Mesenchymal stem cell (in vitro differentiated cells and primary cell): ENCODE data around the gene ANKRD6.

ENCODE experiments used
- DNase-seq: peaks from one replicate; pipeline ENCODE4 v3.0.0-alpha.2; 2013
- H2AFZ ChIP-seq: one replicate; pipeline ENCODE4 v1.6.1; 2013; ENCODE audit warnings: low read depth, mild to moderate bottlenecking, control low read depth, inconsistent platforms, low read length, moderate library complexity
- H2AK5ac ChIP-seq: 2 replicates; pipeline ENCODE4 v1.6.1; 2013; ENCODE audit warnings: low read length, moderate library complexity, mild to moderate bottlenecking, inconsistent platforms; ENCODE audit not compliant: severe bottlenecking
- H2BK120ac ChIP-seq: one replicate; pipeline ENCODE4 v1.6.1; 2013; ENCODE audit warnings: low read depth, mild to moderate bottlenecking, inconsistent platforms, low read length, moderate library complexity
- H2BK12ac ChIP-seq, 2 experiments: one replicate each; pipeline ENCODE4 v1.6.1; 2013; ENCODE audit warnings: inconsistent platforms in 2 of 2, low read length in 2 of 2, mild to moderate bottlenecking in 2 of 2, moderate library complexity in 2 of 2, control low read depth in 1 of 2
- H2BK15ac ChIP-seq: one replicate; pipeline ENCODE4 v1.6.1; 2013; ENCODE audit warnings: mild to moderate bottlenecking, low read depth, inconsistent platforms; ENCODE audit not compliant: poor library complexity, severe bottlenecking
- H2BK5ac ChIP-seq: 2 replicates; pipeline ENCODE4 v1.6.1; 2013; ENCODE audit warnings: low read depth, mild to moderate bottlenecking, low read length, control low read depth, inconsistent platforms; ENCODE audit not compliant: poor library complexity, severe bottlenecking
- H3K14ac ChIP-seq, 2 experiments: one replicate each; pipeline ENCODE4 v1.6.1; 2013; ENCODE audit warnings: inconsistent platforms in 2 of 2, low read length in 2 of 2, control low read depth in 1 of 2, mild to moderate bottlenecking in 1 of 2, moderate library complexity in 1 of 2
- H3K18ac ChIP-seq, 2 experiments: one replicate each; pipeline ENCODE4 v1.6.1; 2013; ENCODE audit warnings: inconsistent platforms in 2 of 2, low read length in 2 of 2, control low read depth in 1 of 2, low read depth in 1 of 2, mild to moderate bottlenecking in 1 of 2
- H3K23ac ChIP-seq, 2 experiments: one replicate each; pipeline ENCODE4 v1.6.1; 2013; ENCODE audit warnings: inconsistent platforms in 2 of 2, low read length in 2 of 2, mild to moderate bottlenecking in 2 of 2, moderate library complexity in 2 of 2, control low read depth in 1 of 2
- H3K27ac ChIP-seq: 2 replicates; pipeline ENCODE4 v1.5.1; 2013; ENCODE audit warnings: mild to moderate bottlenecking, moderate library complexity, low read length, control low read depth, inconsistent platforms; ENCODE audit not compliant: poor library complexity, severe bottlenecking
- H3K27me3 ChIP-seq, 2 experiments: 2 replicates each; pipeline versions ENCODE4 v1.6.1 to v1.7.0; 2013; ENCODE audit warnings: low read length in 2 of 2, mild to moderate bottlenecking in 2 of 2, moderate library complexity in 2 of 2, control low read depth in 1 of 2, inconsistent platforms in 1 of 2; ENCODE audit not compliant: control insufficient read depth in 1 of 2, insufficient read depth in 1 of 2
- H3K36me3 ChIP-seq, 2 experiments: 2 replicates each; pipeline versions ENCODE4 v1.6.1 to v1.7.0; 2013; ENCODE audit warnings: low read length in 2 of 2, control low read depth in 1 of 2, inconsistent platforms in 1 of 2, low read depth in 1 of 2, mild to moderate bottlenecking in 1 of 2; ENCODE audit not compliant: insufficient read depth in 2 of 2, control insufficient read depth in 1 of 2
- H3K4ac ChIP-seq, 2 experiments: one replicate each; pipeline ENCODE4 v1.6.1; 2013; ENCODE audit warnings: inconsistent platforms in 2 of 2, low read length in 2 of 2, mild to moderate bottlenecking in 2 of 2, moderate library complexity in 2 of 2, control low read depth in 1 of 2, low read depth in 1 of 2
- H3K4me1 ChIP-seq: 2 replicates; pipeline ENCODE4 v1.6.1; 2013; ENCODE audit warnings: low read depth, low read length, control low read depth; ENCODE audit not compliant: control insufficient read depth, insufficient read depth
- H3K4me2 ChIP-seq: 2 replicates; pipeline ENCODE4 v1.6.1; 2013; ENCODE audit warnings: low read length, mild to moderate bottlenecking, inconsistent platforms; ENCODE audit not compliant: poor library complexity, severe bottlenecking
- H3K4me3 ChIP-seq, 2 experiments: 2 replicates each; pipeline versions ENCODE4 v1.5.1 to v1.7.0; 2013; ENCODE audit warnings: low read length in 2 of 2, mild to moderate bottlenecking in 2 of 2, control low read depth in 1 of 2, low read depth in 1 of 2; ENCODE audit not compliant: insufficient read depth in 1 of 2
- H3K79me1 ChIP-seq: replicated peaks from 2 replicates; pipeline ENCODE4 v1.6.1; 2013; ENCODE audit warnings: mild to moderate bottlenecking, control low read depth, low read length, inconsistent platforms; ENCODE audit not compliant: poor library complexity, severe bottlenecking
- H3K9ac ChIP-seq: 2 replicates; pipeline ENCODE4 v1.7.0; 2013; ENCODE audit warnings: mild to moderate bottlenecking, low read length, moderate library complexity
- H3K9me3 ChIP-seq: 2 replicates; pipeline ENCODE4 v1.7.0; 2013; ENCODE audit warnings: mild to moderate bottlenecking, low read length; ENCODE audit not compliant: control insufficient read depth
- H4K8ac ChIP-seq: one replicate; pipeline ENCODE4 v1.6.1; 2013; ENCODE audit warnings: inconsistent platforms, mild to moderate bottlenecking, low read length, moderate library complexity
- H4K91ac ChIP-seq: one replicate; pipeline ENCODE4 v1.6.1; 2013; ENCODE audit warnings: mild to moderate bottlenecking, low read length, inconsistent platforms
- WGBS: methylation state at CpG from one replicate; pipeline ENCODE4 v1.1.7; 2013; ENCODE audit warnings: mixed read lengths; 5-methylcytosine and 5-hydroxymethylcytosine counted together

ANKRD6 gene

DNA sequence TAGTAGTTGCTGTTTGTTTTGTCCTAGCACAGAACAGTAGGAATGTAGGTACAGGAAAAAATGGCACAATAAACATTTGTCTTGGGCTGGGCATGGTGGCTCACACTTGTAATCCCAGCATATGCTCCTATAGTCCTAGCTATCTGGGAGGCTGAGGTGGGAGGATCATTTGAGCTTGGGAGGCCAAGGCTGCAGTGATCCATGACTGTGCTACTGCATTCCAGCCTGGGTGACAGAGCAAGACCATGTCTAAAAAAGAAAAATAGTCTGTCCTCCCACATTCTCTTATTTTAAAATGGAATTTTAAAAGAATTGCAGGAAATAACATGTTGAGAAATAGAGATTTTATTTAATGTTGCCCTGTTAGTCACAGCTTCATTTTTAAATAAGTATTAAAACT, 87.8 kb downstream of the ANKRD6 start:
- Histone ChIP-seq H2BK15ac (no peak overlapping the region), H4K8ac (no peak overlapping the region), H3K4ac (no peak overlapping the region), H3K4me1 (no peaks in the 10 kb centered on the region), H3K18ac (no peak overlapping the region), H3K36me3 (no peaks in the 10 kb centered on the region), H3K14ac (no peak overlapping the region), H3K9me3 (no peaks in the 10 kb centered on the region), H3K4me3 (no peak overlapping the region), H3K9ac (no peak overlapping the region), H3K79me1 (no peaks in the 10 kb centered on the region), H3K27ac (no peak overlapping the region), H2AFZ (no peak overlapping the region), H4K91ac (no peak overlapping the region), H2BK120ac (no peak overlapping the region), H2BK5ac (no peak overlapping the region), H3K27me3 (peaks cover 0 to 3% of the 10 kb centered on the region in 2 experiments), H3K4me2 (no peak overlapping the region), H2AK5ac (no peak overlapping the region), H2BK12ac (no peak overlapping the region), H3K23ac (no peak overlapping the region)
- no peak for DNase-seq

DNA sequence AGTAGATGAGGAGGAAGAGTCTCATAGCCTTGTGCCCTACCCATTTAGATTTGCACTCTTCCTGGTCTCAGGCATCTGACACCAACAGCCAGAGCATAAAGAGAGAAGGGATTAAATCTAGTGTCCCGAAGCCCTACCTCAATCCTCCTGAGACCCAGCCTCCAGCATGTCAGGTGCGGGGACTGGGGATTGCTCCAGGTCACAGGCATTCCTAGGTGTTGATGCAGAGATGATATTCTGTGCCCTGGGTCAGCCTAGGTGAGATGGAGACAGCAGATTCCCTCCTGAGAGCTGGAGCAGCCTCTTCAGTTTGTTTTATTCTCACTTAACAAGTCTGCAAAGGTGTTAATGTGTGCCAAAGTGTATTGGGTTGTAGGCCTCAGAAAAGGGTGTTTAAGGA, 89.8 kb downstream of the ANKRD6 start:
- Histone ChIP-seq H2AK5ac (no peak overlapping the region), H4K8ac (no peak overlapping the region), H3K27ac (no peak overlapping the region), H3K36me3 (no peaks in the 10 kb centered on the region), H2BK5ac (no peak overlapping the region), H3K9ac (no peak overlapping the region), H2BK15ac (no peak overlapping the region), H3K4me2 (no peak overlapping the region), H4K91ac (no peak overlapping the region), H2BK120ac (no peak overlapping the region), H3K18ac (no peak overlapping the region), H3K27me3 (no peaks in the 10 kb centered on the region), H3K79me1 (no peaks in the 10 kb centered on the region), H3K9me3 (no peaks in the 10 kb centered on the region), H2AFZ (no peak overlapping the region), H3K4me3 (no peak overlapping the region), H2BK12ac (no peak overlapping the region), H3K4me1 (no peaks in the 10 kb centered on the region), H3K14ac (no peak overlapping the region), H3K4ac (no peak overlapping the region), H3K23ac (no peak overlapping the region)
- DNase-seq, result no peak
- 48% methylated on average over 2 of the region's 2 CpGs for WGBS

GRCh38 chr6:89525786-89526562, 93.0 kb downstream of the ANKRD6 start:
- H3K27ac ChIP-seq, result no peak overlapping the region
- no peak overlapping the region for H2BK120ac ChIP-seq
- H3K79me1 ChIP-seq, result no peaks in the 10 kb centered on the region
- WGBS, result 100% methylated on average over 4 of the region's 4 CpGs
- H2BK12ac ChIP-seq, result peak overlapping the region in 1 of 2 experiments; percentile 42
- no peak overlapping the region for H3K23ac ChIP-seq
- no peak overlapping the region for H2BK5ac ChIP-seq
- no peak overlapping the region for H2AK5ac ChIP-seq
- no peaks in the 10 kb centered on the region for H3K9me3 ChIP-seq
- no peak for DNase-seq
- no peaks in the 10 kb centered on the region for H3K27me3 ChIP-seq
- H2AFZ ChIP-seq, result no peak overlapping the region
- H3K4me2 ChIP-seq, result no peak overlapping the region
- H3K9ac ChIP-seq, result no peak overlapping the region
- H4K91ac ChIP-seq, result no peak overlapping the region
- no peak overlapping the region for H3K14ac ChIP-seq
- H3K4me3 ChIP-seq, result no peak overlapping the region
- no peak overlapping the region for H2BK15ac ChIP-seq
- H3K18ac ChIP-seq, result no peak overlapping the region
- H3K4ac ChIP-seq, result no peak overlapping the region
- no peaks in the 10 kb centered on the region for H3K4me1 ChIP-seq
- H3K36me3 ChIP-seq, result no peaks in the 10 kb centered on the region
- no peak overlapping the region for H4K8ac ChIP-seq

DNA sequence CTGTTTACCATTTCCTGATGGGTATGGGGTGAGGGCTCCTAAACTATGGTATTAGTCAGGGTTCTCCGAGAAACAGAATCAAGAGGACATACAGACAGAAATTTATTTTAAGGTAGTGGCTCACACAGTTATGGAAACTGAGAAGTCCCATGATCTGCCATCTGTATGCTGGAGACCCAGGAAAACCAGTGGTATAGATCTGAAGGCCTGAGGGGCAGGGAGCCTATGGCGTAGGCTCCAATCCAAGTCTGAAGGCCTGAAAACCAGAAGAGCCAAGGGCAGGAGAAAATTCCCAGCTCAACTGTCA, 93.6 kb downstream of the ANKRD6 start:
- Histone ChIP-seq H3K23ac (no peak overlapping the region), H2BK12ac (no peak overlapping the region), H2AK5ac (no peak overlapping the region), H3K9me3 (no peaks in the 10 kb centered on the region), H4K8ac (no peak overlapping the region), H3K4me2 (no peak overlapping the region), H2AFZ (no peak overlapping the region), H3K9ac (no peak overlapping the region), H3K36me3 (no peaks in the 10 kb centered on the region), H3K18ac (no peak overlapping the region), H3K14ac (no peak overlapping the region), H2BK15ac (no peak overlapping the region), H2BK120ac (no peak overlapping the region), H3K27ac (no peak overlapping the region), H4K91ac (no peak overlapping the region), H2BK5ac (no peak overlapping the region), H3K4me3 (no peak overlapping the region), H3K79me1 (no peaks in the 10 kb centered on the region), H3K4me1 (no peaks in the 10 kb centered on the region), H3K4ac (no peak overlapping the region), H3K27me3 (no peaks in the 10 kb centered on the region)
- WGBS, result 95% methylated on average over 2 of the region's 2 CpGs
- no peak for DNase-seq
